IPS-15b (cell line): Measurements from ENCODE around the gene XG.
"Not testable (repeated sequence)": the region's sequence is repeated elsewhere in the genome, so short reads cannot be mapped to it uniquely, and the experiment has no call there.

Experiments used
- H3K27me3 ChIP-seq: one replicate; pipeline ENCODE4 v1.6.1; 2013; ENCODE audit warnings: low read length; ENCODE audit not compliant: control insufficient read depth, insufficient read depth
- H3K36me3 ChIP-seq: one replicate; pipeline ENCODE4 v1.6.1; 2013; ENCODE audit warnings: low read length; ENCODE audit not compliant: control insufficient read depth, insufficient read depth
- H3K4me1 ChIP-seq: one replicate; pipeline ENCODE4 v1.6.1; 2013; ENCODE audit warnings: mild to moderate bottlenecking, low read length; ENCODE audit not compliant: control insufficient read depth, insufficient read depth
- H3K4me3 ChIP-seq: one replicate; pipeline ENCODE4 v1.5.1; 2013; ENCODE audit warnings: low read depth, low read length
- H3K9ac ChIP-seq: one replicate; pipeline ENCODE4 v1.6.1; 2013; ENCODE audit warnings: low read depth, mild to moderate bottlenecking, low read length
- H3K9me3 ChIP-seq: one replicate; pipeline ENCODE4 v1.6.1; 2013; ENCODE audit warnings: mild to moderate bottlenecking, low read length; ENCODE audit not compliant: control insufficient read depth, insufficient read depth

The XG gene

DNA sequence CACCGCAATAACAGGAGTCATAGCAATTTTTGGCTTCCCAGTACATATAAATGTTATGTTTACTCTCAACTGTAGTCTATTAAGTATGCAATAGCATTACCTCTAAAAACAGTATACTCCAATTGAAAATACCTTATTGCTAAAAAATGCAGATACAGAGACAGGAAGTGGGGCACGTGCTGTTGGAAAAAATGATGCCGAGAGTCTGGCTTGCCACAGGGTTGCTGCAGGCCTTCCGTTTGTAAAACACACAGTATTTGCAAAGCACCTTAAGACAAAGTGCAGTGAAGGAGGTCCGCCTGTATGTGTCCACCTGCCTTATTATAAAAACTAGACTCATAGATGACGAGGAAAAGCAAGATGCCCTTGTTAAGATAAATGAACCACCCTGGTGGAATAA lies 37.3 kb upstream of the XG start:
- Histone ChIP-seq H3K9ac (no peak overlapping the region), H3K27me3 (no peaks in the 10 kb centered on the region), H3K4me3 (no peak overlapping the region), H3K4me1 (peaks cover 9% of the 10 kb centered on the region), H3K36me3 (no peaks in the 10 kb centered on the region), H3K9me3 (no peaks in the 10 kb centered on the region)

DNA sequence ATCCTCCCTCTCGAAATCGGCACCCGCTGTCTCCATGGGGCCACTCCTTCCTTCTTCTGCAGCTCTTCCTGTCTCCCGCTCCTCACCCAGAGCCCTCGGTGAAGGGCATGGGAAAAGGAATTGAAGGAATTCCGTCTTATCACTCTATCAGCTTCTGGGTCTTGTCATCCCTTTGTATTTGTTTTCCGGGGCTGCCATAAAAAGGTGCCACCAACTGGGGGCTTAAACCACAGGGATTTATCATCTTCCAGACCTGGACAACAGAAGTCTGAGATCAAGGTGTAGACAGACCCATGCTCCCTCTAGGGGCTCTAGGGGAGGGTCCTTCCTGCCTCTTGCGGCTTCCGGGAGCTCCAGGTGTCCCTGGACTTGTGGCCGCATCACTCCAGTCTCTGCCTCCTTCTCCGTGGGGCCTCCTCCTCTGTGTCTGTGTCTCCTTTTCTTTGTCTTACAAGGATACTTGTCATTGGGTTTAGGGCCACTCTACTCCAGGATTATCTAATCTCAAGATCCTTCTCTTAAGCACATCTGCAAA lies 36.7 kb upstream of the XG start:
- Histone ChIP-seq H3K27me3 (no peaks in the 10 kb centered on the region), H3K9me3 (no peaks in the 10 kb centered on the region), H3K9ac (no peak overlapping the region), H3K4me1 (peaks cover 5% of the 10 kb centered on the region), H3K4me3 (no peak overlapping the region), H3K36me3 (no peaks in the 10 kb centered on the region)

DNA sequence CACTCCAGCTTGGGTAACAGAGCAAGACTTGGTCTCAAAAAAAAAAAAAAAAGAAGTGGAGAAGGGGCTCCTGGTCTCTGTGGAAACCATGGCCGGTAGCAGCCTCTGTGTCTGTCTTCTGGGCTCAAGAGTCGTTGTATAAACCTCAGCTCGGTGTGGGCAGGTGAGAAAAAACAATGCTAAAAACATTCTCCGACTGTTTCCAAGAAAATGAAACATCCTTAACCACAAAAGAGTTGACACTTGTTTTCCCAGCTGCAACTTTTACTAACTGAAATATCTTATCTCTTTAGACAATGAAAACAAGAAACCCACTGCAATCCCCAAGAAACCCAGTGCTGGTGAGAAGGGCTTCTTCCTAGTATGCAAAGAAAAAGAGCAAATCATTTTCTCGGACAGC lies 34.5 kb upstream of the XG start:
- H3K9ac ChIP-seq, result no peak overlapping the region
- H3K36me3 ChIP-seq, result no peaks in the 10 kb centered on the region
- no peaks in the 10 kb centered on the region for H3K4me1 ChIP-seq

DNA sequence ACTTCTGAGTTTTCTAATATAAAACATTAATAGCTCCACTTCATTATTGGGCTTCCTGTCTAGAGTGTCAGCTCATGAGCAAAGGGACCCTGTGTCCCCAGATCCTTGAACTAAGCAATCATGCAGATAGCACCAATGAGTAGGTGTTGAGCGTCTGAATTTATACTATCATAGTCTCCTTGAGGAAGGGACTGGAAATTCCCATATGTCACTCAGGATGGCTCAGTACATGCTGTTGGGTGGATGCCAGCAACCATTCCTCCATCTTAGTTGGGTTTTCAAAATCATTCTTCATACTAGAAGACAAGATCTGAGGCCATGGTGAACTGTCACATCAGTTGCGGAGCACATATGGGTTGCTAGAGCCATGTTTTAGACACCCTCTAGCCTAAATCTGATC lies 33.0 kb upstream of the XG start:
- H3K9me3 ChIP-seq, result no peaks in the 10 kb centered on the region
- no peak overlapping the region for H3K4me3 ChIP-seq
- H3K4me1 ChIP-seq, result no peaks in the 10 kb centered on the region
- no peaks in the 10 kb centered on the region for H3K27me3 ChIP-seq
- no peaks in the 10 kb centered on the region for H3K36me3 ChIP-seq
- no peak overlapping the region for H3K9ac ChIP-seq

More for the DNA sequence above, 34.5 kb upstream of the XG start:
- no peak overlapping the region for H3K4me3 ChIP-seq
- no peaks in the 10 kb centered on the region for H3K27me3 ChIP-seq
- H3K9me3 ChIP-seq, result no peaks in the 10 kb centered on the region

DNA sequence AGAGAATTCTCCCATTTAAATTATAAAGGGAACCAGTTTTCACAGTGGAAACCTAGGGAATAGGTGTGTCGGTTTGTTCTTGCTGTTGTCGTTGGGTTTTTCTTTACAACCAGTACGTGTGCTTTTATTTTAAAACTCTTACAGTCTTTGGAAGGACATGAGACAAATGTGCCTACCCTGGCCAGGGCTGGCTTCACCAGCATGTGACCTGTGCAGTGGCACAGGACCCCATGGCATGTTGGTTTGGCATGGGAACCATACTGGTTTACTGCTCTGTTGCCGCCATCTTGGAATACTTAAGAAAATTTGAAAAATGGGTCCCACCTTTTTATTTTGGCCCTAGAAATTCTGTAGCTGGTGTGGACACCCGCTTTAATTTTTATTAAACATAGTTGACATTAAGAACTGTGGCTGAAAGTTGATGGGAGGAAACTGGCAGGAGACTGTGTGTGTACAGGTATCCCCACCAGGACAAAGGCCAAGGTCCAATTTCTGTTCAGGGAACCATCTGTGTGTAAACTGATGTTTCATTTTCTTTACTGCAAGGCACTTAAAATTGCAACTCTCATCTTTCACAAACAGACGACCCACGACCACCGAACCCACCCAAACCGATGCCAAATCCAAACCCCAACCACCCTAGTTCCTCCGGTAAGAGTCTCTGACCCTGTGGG lies 31.9 kb upstream of the XG start:
- no peaks in the 10 kb centered on the region for H3K9me3 ChIP-seq
- no peak overlapping the region for H3K9ac ChIP-seq
- H3K36me3 ChIP-seq, result no peaks in the 10 kb centered on the region
- H3K27me3 ChIP-seq, result no peaks in the 10 kb centered on the region
- H3K4me1 ChIP-seq, result no peaks in the 10 kb centered on the region
- no peak overlapping the region for H3K4me3 ChIP-seq

DNA sequence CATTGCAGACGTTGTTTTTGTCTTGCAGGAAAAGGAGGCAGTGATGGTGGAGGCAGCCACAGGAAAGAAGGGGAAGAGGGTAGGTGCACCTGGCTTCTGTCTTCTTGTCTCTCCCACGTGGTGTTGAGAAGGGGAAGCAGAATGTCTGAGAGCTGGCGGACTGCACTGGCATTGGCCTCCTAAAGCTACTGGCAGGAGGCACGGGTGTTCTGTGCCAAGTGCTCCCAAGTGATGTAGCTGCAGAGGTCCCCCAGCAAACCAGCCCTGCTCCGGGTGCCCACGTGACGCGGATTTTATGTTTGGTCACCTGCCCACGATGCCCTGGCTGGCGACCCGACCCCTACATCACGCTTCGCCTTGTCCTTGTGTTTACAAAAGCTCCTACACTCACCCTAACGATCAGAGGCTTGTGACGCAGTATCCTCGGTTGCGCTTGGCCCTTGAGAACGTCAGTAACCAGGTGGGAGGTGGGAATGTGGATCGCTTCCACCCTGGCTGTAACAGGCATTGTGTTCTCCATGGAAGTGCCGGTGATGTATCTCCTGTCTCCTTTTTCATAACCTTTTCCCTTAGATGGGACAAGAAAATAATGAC lies 28.5 kb upstream of the XG start:
- no peak overlapping the region for H3K9ac ChIP-seq
- no peaks in the 10 kb centered on the region for H3K27me3 ChIP-seq
- H3K36me3 ChIP-seq, result no peaks in the 10 kb centered on the region
- no peak overlapping the region for H3K4me3 ChIP-seq
- no peaks in the 10 kb centered on the region for H3K4me1 ChIP-seq
- no peaks in the 10 kb centered on the region for H3K9me3 ChIP-seq

DNA sequence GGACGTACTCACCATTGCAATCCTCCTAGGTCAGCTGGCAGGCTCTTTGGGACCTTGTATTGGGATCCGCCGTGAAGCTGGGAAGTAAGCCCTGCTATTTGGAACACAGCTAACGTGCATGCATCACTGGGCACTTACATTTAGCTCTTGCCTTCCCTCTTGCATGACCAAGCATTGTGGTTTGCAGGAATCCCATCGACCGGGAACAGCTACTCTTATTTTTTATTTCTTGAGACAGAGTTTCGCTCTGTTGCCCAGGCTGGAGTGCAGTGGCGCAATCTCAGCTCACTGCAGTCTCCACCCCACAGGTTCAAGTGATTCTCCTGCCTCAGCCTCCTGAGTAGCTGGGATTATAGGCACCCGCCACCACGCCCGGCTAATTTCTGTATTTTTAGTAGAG lies 24.6 kb upstream of the XG start:
- H3K27me3 ChIP-seq, H3K4me3 ChIP-seq, H3K4me1 ChIP-seq, H3K36me3 ChIP-seq, H3K9ac ChIP-seq, H3K9me3 ChIP-seq: not testable (repeated sequence)

DNA sequence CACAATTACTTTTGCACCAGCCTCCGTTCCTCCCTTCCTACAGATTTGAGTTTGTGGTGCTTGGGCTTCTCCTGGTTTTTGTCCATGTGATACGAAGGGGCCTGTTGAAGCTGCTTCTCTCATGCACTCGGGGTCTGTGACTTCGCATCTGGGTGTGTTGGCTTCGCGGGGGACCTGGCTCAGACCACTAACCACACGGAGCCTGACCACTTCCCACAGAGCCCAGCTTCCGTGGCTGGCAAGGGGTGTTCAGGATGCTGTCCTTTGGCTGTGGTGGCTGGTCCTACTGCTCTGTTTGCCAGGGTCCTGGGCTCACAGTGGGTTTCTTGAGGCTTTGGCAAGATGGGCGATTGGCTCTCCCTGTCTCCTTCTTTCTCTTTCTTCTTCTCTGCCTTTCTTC lies 19.8 kb upstream of the XG start:
- no peak overlapping the region for H3K4me3 ChIP-seq
- H3K36me3 ChIP-seq, result no peaks in the 10 kb centered on the region
- no peak overlapping the region for H3K9ac ChIP-seq
- H3K9me3 ChIP-seq, result peaks cover 4% of the 10 kb centered on the region
- H3K4me1 ChIP-seq, result no peaks in the 10 kb centered on the region
- H3K27me3 ChIP-seq, result no peaks in the 10 kb centered on the region

DNA sequence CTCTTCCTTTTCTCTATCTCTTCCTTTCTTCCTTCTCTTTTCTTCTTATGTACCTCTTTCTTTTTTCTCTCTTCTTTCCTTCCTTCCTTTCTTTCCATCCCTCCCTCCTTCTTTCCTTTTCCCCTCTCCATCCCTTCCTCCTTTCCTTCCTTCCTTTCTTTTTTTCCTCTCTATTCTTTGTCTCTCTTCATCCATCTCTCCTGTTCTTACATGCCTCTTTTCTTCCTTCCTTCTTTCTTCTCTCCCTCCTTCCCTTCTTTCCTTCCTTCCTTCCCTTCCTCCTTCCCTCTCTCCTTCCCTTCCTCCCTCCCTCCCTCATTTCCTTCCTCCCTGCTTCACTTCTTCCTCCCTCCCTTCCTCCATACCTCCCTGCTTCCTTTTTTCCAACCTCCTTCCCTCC lies 19.2 kb upstream of the XG start:
- H3K36me3 ChIP-seq, result no peaks in the 10 kb centered on the region

DNA sequence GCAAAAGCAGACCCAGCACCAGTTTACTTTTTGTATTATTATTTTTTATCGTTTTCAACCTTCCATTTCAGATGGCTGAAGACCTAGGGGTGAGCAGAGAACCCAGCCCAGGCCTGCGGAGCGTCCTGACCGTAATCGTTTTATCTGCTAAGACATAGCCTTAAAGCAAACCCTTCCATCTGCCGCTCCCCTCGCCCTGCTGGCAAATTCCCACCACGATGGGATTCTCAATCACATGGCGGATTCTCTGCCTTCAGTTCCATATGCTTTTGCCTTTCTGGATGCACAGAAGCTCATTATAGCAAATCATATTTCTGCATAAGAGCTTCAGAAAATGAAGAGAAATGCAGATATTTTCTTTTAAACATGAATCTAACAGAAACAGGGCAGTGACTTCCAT lies 18.6 kb upstream of the XG start:
- H3K36me3 ChIP-seq, result no peaks in the 10 kb centered on the region
- no peak overlapping the region for H3K9ac ChIP-seq
- no peaks in the 10 kb centered on the region for H3K27me3 ChIP-seq
- H3K4me1 ChIP-seq, result no peaks in the 10 kb centered on the region
- no peak overlapping the region for H3K4me3 ChIP-seq
- peaks cover 4% of the 10 kb centered on the region for H3K9me3 ChIP-seq

More for the DNA sequence above, 19.2 kb upstream of the XG start:
- Histone ChIP-seq H3K9me3 (peaks cover 4% of the 10 kb centered on the region), H3K4me1 (no peaks in the 10 kb centered on the region), H3K9ac (no peak overlapping the region), H3K4me3 (no peak overlapping the region), H3K27me3 (no peaks in the 10 kb centered on the region)

DNA sequence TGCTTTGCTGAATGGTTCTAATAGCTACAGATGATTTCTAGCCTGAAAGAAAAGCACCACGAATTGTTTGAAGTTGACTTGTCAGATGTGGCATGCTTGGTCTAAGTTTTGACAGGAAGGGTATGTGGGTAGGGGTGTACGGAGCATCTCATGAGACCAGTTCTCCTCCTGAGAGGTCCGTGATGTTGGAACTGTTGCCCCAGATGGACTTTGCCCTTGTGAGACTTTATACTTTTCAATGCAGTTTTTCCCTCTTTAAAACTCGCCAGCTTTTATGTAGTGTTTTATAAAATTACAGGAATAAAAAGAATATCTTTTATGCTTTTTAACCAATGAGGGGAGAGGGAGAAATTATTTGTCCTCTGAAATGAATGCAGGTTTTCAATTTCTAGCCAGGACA lies 16.6 kb upstream of the XG start:
- Histone ChIP-seq H3K4me3 (no peak overlapping the region), H3K9me3 (peaks cover 4% of the 10 kb centered on the region), H3K36me3 (no peaks in the 10 kb centered on the region), H3K4me1 (no peaks in the 10 kb centered on the region), H3K9ac (no peak overlapping the region), H3K27me3 (no peaks in the 10 kb centered on the region)

DNA sequence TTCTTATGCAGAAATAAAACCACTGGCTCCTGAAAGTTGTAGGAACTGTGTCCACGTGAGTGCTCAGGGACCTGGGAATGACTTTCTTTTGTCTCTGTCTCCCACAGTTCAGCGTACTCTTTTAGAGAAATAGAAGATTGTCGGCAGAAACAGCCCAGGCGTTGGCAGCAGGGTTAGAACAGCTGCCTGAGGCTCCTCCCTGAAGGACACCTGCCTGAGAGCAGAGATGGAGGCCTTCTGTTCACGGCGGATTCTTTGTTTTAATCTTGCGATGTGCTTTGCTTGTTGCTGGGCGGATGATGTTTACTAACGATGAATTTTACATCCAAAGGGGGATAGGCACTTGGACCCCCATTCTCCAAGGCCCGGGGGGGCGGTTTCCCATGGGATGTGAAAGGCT lies 11.2 kb upstream of the XG start:
- Histone ChIP-seq H3K27me3 (no peaks in the 10 kb centered on the region), H3K9me3 (no peaks in the 10 kb centered on the region), H3K4me1 (no peaks in the 10 kb centered on the region), H3K36me3 (no peaks in the 10 kb centered on the region), H3K9ac (no peak overlapping the region), H3K4me3 (no peak overlapping the region)
